HG03108 (cell line): ENCODE measurements around the gene MBP.

Experiments
- ATAC-seq: cut with Tn5 transposase; IDR thresholded peaks from one replicate; pipeline ENCODE4 v1.9.1; 2021; ENCODE audit warnings: moderate library complexity; ENCODE audit not compliant: unreplicated experiment

Gene MBP

GRCh38 chr18:77013811-77014521 lies 118.6 kb downstream of the MBP start:
- no peak for ATAC-seq

- no peak for ATAC-seq
Measured at GRCh38 chr18:77012806-77013541, 119.6 kb downstream of the MBP start.

- no peak for ATAC-seq
Measured at GRCh38 chr18:77012120-77012519, 120.5 kb downstream of the MBP start.

GRCh38 chr18:77009675-77010074 lies 122.9 kb downstream of the MBP start:
- ATAC-seq: no peak

- no peak for ATAC-seq
Measured at GRCh38 chr18:77008576-77009315, 123.8 kb downstream of the MBP start.

GRCh38 chr18:77008006-77008405 lies 124.6 kb downstream of the MBP start:
- no peak for ATAC-seq

- ATAC-seq: no peak
Measured at GRCh38 chr18:77007251-77007650, 125.3 kb downstream of the MBP start.

- no peak for ATAC-seq
Measured at GRCh38 chr18:77006305-77007175, 126.0 kb downstream of the MBP start.

GRCh38 chr18:77005651-77006195 lies 126.9 kb downstream of the MBP start:
- no peak for ATAC-seq

GRCh38 chr18:77004555-77005380 lies 127.8 kb downstream of the MBP start:
- ATAC-seq: no peak

GRCh38 chr18:77003316-77003715 lies 129.3 kb downstream of the MBP start:
- ATAC-seq: no peak

- no peak for ATAC-seq
Measured at GRCh38 chr18:77002496-77002895, 130.1 kb downstream of the MBP start.

GRCh38 chr18:77001979-77002378 lies 130.6 kb downstream of the MBP start:
- ATAC-seq: no peak

- no peak for ATAC-seq
Measured at GRCh38 chr18:77001041-77001440, 131.5 kb downstream of the MBP start.

- no peak for ATAC-seq
Measured at GRCh38 chr18:77000527-77000926, 132.1 kb downstream of the MBP start.

- no peak for ATAC-seq
Measured at GRCh38 chr18:76999077-76999476, 133.5 kb downstream of the MBP start.

- ATAC-seq: no peak
Measured at GRCh38 chr18:76997951-76998808, 134.4 kb downstream of the MBP start.

- no peak for ATAC-seq
Measured at GRCh38 chr18:76996429-76996828, 136.2 kb downstream of the MBP start.

GRCh38 chr18:76995896-76996295 lies 136.7 kb downstream of the MBP start:
- ATAC-seq: no peak
